PC-9 (cell line): ENCODE data around the gene CCDC28B. TPM values are rescaled to one million over a fixed set of nuclear protein-coding genes. Genes with fewer than 3 reads are reported as not detected.

Experiments
- BruUV-seq: library from RNA; stranded (reverse); fragments of 400-500 nt; replicated peaks from 2 replicates; lab custom pipeline; 2021; lab: Mats Ljungman, UMichigan
- CTCF ChIA-PET: fragments of 300-600 bp; sonication (Branson Sonifier 250); formaldehyde crosslinking; loops from one replicate; lab custom pipeline; 2022; ENCODE audit warnings: antibody characterized with exemption; lab: Charles Lee
- POLR2A ChIA-PET: fragments of 300-600 bp; sonication (Branson Sonifier 250); formaldehyde crosslinking; loops from one replicate; lab custom pipeline; 2022; ENCODE audit warnings: antibody characterized with exemption; ENCODE audit not compliant: unreplicated experiment; lab: Charles Lee
- DNase-seq, 2 experiments: peaks; one replicate each; pipeline versions ENCODE4 v3.0.0 to v3.0.0-alpha.2; 2015 to 2022; ENCODE audit warnings: mixed read lengths in 1 of 2
- H2AFZ ChIP-seq: fragments of 200-600 bp; sonication (generic); 2 replicates; pipeline ENCODE4 v1.8.1; 2017; ENCODE audit warnings: antibody characterized with exemption
- H3F3A ChIP-seq: fragments of 200-600 bp; sonication (generic); 2 replicates; pipeline ENCODE4 v1.8.1; 2017; ENCODE audit warnings: antibody characterized with exemption, mild to moderate bottlenecking, low read depth; ENCODE audit not compliant: insufficient read depth
- H3K27ac ChIP-seq: fragments of 200-600 bp; sonication (generic); 2 replicates; pipeline ENCODE4 v1.6.1; 2016; ENCODE audit warnings: mixed run types
- H3K27me3 ChIP-seq: fragments of 200-600 bp; sonication (generic); 2 replicates; pipeline ENCODE4 v1.6.1; 2016; ENCODE audit warnings: low read depth, mixed run types; ENCODE audit not compliant: insufficient read depth
- H3K36me3 ChIP-seq: fragments of 200-600 bp; sonication (generic); 2 replicates; pipeline ENCODE4 v1.6.1; 2016; ENCODE audit warnings: low read depth, mixed run types
- H3K4me1 ChIP-seq: fragments of 200-600 bp; sonication (generic); replicated peaks from 2 replicates; pipeline ENCODE4 v1.6.1; 2016; ENCODE audit warnings: mixed run types; ENCODE audit not compliant: insufficient read depth
- H3K4me2 ChIP-seq: fragments of 200-600 bp; sonication (generic); 2 replicates; pipeline ENCODE4 v1.6.1; 2017; ENCODE audit warnings: mixed run types
- H3K4me3 ChIP-seq: fragments of 200-600 bp; sonication (generic); 2 replicates; pipeline ENCODE4 v1.6.1; 2016; ENCODE audit warnings: mixed run types
- H3K79me2 ChIP-seq: fragments of 200-600 bp; sonication (generic); 2 replicates; pipeline ENCODE4 v1.6.1; 2017; ENCODE audit warnings: low read depth, mixed run types
- H3K9me2 ChIP-seq: fragments of 200-600 bp; sonication (generic); 2 replicates; pipeline ENCODE4 v1.8.1; 2017; ENCODE audit warnings: mild to moderate bottlenecking; ENCODE audit not compliant: insufficient read depth
- H3K9me3 ChIP-seq: fragments of 200-600 bp; sonication (generic); 2 replicates; pipeline ENCODE4 v1.8.1; 2016; ENCODE audit warnings: low read depth; ENCODE audit not compliant: insufficient read depth
- H4K20me1 ChIP-seq: fragments of 200-600 bp; sonication (generic); 2 replicates; pipeline ENCODE4 v1.8.1; 2017; ENCODE audit not compliant: insufficient read depth
- CTCF ChIP-seq: fragments of 200-600 bp; sonication (generic); conservative IDR thresholded peaks from 2 replicates; pipeline ENCODE4 v1.6.1; 2017; ENCODE audit warnings: mixed run types, antibody characterized with exemption, mild to moderate bottlenecking, moderate library complexity
- EZH2 ChIP-seq: fragments of 200-600 bp; sonication (generic); IDR thresholded peaks from 2 replicates; pipeline ENCODE4 v1.8.0; 2017; ENCODE audit warnings: antibody characterized with exemption, low read depth
- intact Hi-C: fragments of 100-400 bp; cut with micrococcal nuclease; formaldehyde crosslinking; loops from one replicate; pipeline ENCODE4 v1.10.0; 2022; ENCODE audit not compliant: unreplicated experiment
- total RNA-seq: library from RNA; stranded (reverse); gene quantifications from 2 replicates; pipeline ENCODE4 v1.2.3, GENCODE V29; 2021

Gene CCDC28B
- total RNA-seq, 1 experiment from 2014 or later = 4.4 TPM

GRCh38 chr1:32231843-32232432 is 31.5 kb downstream of the CCDC28B start:
- POLR2A ChIA-PET = interaction anchor here (0.6 kb wide), 1 partner anchor 103 kb away, joined by 7 read pairs; no protein-coding TSS in a partner anchor
- H3K9me3 ChIP-seq = no peaks in the 10 kb centered on the region
- H3F3A ChIP-seq = peaks cover 61% of the 10 kb centered on the region
- H3K4me2 ChIP-seq = no peak overlapping the region
- H3K4me3 ChIP-seq = no peak overlapping the region
- H2AFZ ChIP-seq = no peak overlapping the region
- BruUV-seq = no TSS peak
- no peaks in the 10 kb centered on the region for H3K9me2 ChIP-seq
- CTCF ChIA-PET = no interaction called here
- peaks cover 28% of the 10 kb centered on the region for H3K36me3 ChIP-seq
- no peak overlapping the region for H3K27ac ChIP-seq
- TF ChIP-seq EZH2 (no peak), CTCF (no peak)
- no peaks in the 10 kb centered on the region for H3K79me2 ChIP-seq
- peaks cover 16% of the 10 kb centered on the region for H3K4me1 ChIP-seq
- no peaks in the 10 kb centered on the region for H3K27me3 ChIP-seq
- H4K20me1 ChIP-seq = peaks cover 11% of the 10 kb centered on the region; the same call in 1 of the 2 replicates
- no peak for DNase-seq
- intact Hi-C loops = no loop called here

- H3K79me2 ChIP-seq = no peaks in the 10 kb centered on the region
- H3K9me2 ChIP-seq = no peaks in the 10 kb centered on the region
- intact Hi-C loops = no loop called here
- no peak for DNase-seq
- H3K36me3 ChIP-seq = peaks cover 22% of the 10 kb centered on the region
- H3K4me2 ChIP-seq = no peak overlapping the region
- H3F3A ChIP-seq = peaks cover 63% of the 10 kb centered on the region
- ChIA-PET CTCF (no interaction called here), POLR2A (interaction anchor here (0.6 kb wide), 1 partner anchor 103 kb away, joined by 7 read pairs; no protein-coding TSS in a partner anchor)
- H3K9me3 ChIP-seq = no peaks in the 10 kb centered on the region
- no TSS peak for BruUV-seq
- TF ChIP-seq CTCF (no peak), EZH2 (no peak)
- H3K4me3 ChIP-seq = no peak overlapping the region
- H3K4me1 ChIP-seq = peaks cover 16% of the 10 kb centered on the region
- H4K20me1 ChIP-seq = 0 out of 2 replicates have a peak, but pooled peaks cover 9% of the 10 kb centered on the region
- H3K27me3 ChIP-seq = no peaks in the 10 kb centered on the region
- no peak overlapping the region for H3K27ac ChIP-seq
- H2AFZ ChIP-seq = no peak overlapping the region
Measured at GRCh38 chr1:32232558-32233304, 32.3 kb downstream of the CCDC28B start.

- H3K27ac ChIP-seq = no peak overlapping the region
- TF ChIP-seq EZH2 (no peak), CTCF (no peak)
- H3K4me1 ChIP-seq = peaks cover 16% of the 10 kb centered on the region
- no peaks in the 10 kb centered on the region for H3K9me3 ChIP-seq
- ChIA-PET CTCF (no interaction called here), POLR2A (no interaction called here)
- H3K9me2 ChIP-seq = no peaks in the 10 kb centered on the region
- H3K36me3 ChIP-seq = peaks cover 4% of the 10 kb centered on the region; the same call in 1 of the 2 replicates
- no peaks in the 10 kb centered on the region for H4K20me1 ChIP-seq
- H2AFZ ChIP-seq = no peak overlapping the region
- intact Hi-C loops = no loop called here
- H3K27me3 ChIP-seq = no peaks in the 10 kb centered on the region
- H3F3A ChIP-seq = peaks cover 55% of the 10 kb centered on the region
- DNase-seq = no peak
- H3K79me2 ChIP-seq = no peaks in the 10 kb centered on the region
- BruUV-seq = no TSS peak
- H3K4me3 ChIP-seq = no peak overlapping the region
- no peak overlapping the region for H3K4me2 ChIP-seq
Measured at GRCh38 chr1:32234792-32235191, 34.4 kb downstream of the CCDC28B start.
